WERI-Rb-1 (cell line): ENCODE measurements around the gene GPATCH8.
"Not testable (repeated sequence)": the region's sequence is repeated elsewhere in the genome, so short reads cannot be mapped to it uniquely, and the experiment has no call there.

Experiments
- DNase-seq: peaks from one replicate; pipeline ENCODE4 v3.0.0-alpha.2; 2020
- H3K27ac ChIP-seq: fragments of 250-450 bp; sonication (Bioruptor Pico); 2 replicates; pipeline ENCODE4 v1.5.1; 2020; ENCODE audit warnings: mild to moderate bottlenecking, moderate library complexity
- H3K27me3 ChIP-seq: fragments of 250-450 bp; sonication (Bioruptor Pico); 2 replicates; pipeline ENCODE4 v1.5.1; 2021; ENCODE audit warnings: mild to moderate bottlenecking, low read depth, moderate library complexity; ENCODE audit not compliant: insufficient read depth, severe bottlenecking
- H3K36me3 ChIP-seq: fragments of 250-450 bp; sonication (Bioruptor Pico); 2 replicates; pipeline ENCODE4 v1.5.1; 2020; ENCODE audit warnings: mild to moderate bottlenecking, moderate library complexity
- H3K4me3 ChIP-seq: 2 replicates; pipeline ENCODE4 v1.5.1; 2011; ENCODE audit warnings: low read depth, mild to moderate bottlenecking, control low read depth, low read length
- H3K9me3 ChIP-seq: fragments of 250-450 bp; sonication (Bioruptor Pico); 2 replicates; pipeline ENCODE4 v1.5.1; 2021; ENCODE audit warnings: mild to moderate bottlenecking, moderate library complexity; ENCODE audit not compliant: severe bottlenecking
- CTCF ChIP-seq: IDR thresholded peaks from 2 replicates; pipeline ENCODE4 v1.5.1; 2011; ENCODE audit warnings: low read depth, mild to moderate bottlenecking, control low read depth, inconsistent platforms, low read length

The GPATCH8 gene

GRCh38 chr17:44398692-44399691 is 104.2 kb downstream of the GPATCH8 start:
- TF ChIP-seq CTCF, result no peak
- no peak overlapping the region for H3K4me3 ChIP-seq
- H3K9me3 ChIP-seq, result no peaks in the 10 kb centered on the region
- DNase-seq, result no peak
- no peak overlapping the region for H3K27ac ChIP-seq
- no peaks in the 10 kb centered on the region for H3K27me3 ChIP-seq
- H3K36me3 ChIP-seq, result peaks cover 64% of the 10 kb centered on the region

GRCh38 chr17:44397479-44398440 is 105.4 kb downstream of the GPATCH8 start:
- H3K36me3 ChIP-seq, result peaks cover 53% of the 10 kb centered on the region
- DNase-seq, result no peak

DNA sequence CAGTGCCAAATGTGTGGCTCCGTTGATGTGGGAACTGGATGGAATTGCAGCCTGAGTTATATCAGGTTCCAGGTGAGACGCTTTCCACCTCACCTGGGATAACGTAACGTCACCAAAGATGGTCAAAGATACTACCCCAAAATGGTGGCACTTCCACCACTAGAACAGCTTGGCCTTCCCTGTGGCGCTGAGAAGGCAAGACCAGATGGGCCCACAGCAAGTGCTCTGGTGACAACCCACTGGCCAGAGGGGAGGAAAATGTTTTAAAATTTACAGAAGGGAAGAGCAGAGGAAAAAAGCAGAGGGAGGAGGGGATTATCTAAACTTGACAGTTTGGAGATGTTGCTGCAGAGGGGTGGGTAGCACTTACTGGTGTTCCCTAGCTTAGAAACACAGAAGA is 106.3 kb downstream of the GPATCH8 start:
- Histone ChIP-seq H3K36me3 (peaks cover 50% of the 10 kb centered on the region), H3K4me3 (no peak overlapping the region), H3K9me3 (no peaks in the 10 kb centered on the region), H3K27me3 (no peaks in the 10 kb centered on the region), H3K27ac (no peak overlapping the region)
- TF ChIP-seq CTCF, result no peak
- DNase-seq, result no peak

More at GRCh38 chr17:44397479-44398440, 105.4 kb downstream of the GPATCH8 start:
- Histone ChIP-seq H3K9me3 (no peaks in the 10 kb centered on the region), H3K4me3 (no peak overlapping the region), H3K27me3 (no peaks in the 10 kb centered on the region), H3K27ac (no peak overlapping the region)
- TF ChIP-seq CTCF, result no peak

GRCh38 chr17:44394833-44395232 is 108.4 kb downstream of the GPATCH8 start:
- peaks cover 28% of the 10 kb centered on the region for H3K36me3 ChIP-seq
- no peaks in the 10 kb centered on the region for H3K9me3 ChIP-seq
- H3K4me3 ChIP-seq, result no peak overlapping the region
- H3K27me3 ChIP-seq, result no peaks in the 10 kb centered on the region
- DNase-seq, result no peak
- no peak overlapping the region for H3K27ac ChIP-seq
- TF ChIP-seq CTCF, result no peak

GRCh38 chr17:44394112-44394511 is 109.1 kb downstream of the GPATCH8 start:
- not testable (repeated sequence) for H3K9me3 ChIP-seq, H3K27ac ChIP-seq, H3K27me3 ChIP-seq, H3K4me3 ChIP-seq
- H3K36me3 ChIP-seq, result peaks cover 21% of the 10 kb centered on the region
- peak; percentile 11 for DNase-seq
